HCT116 (cell line): ENCODE measurements around the gene LDLR. TPM values are rescaled to one million over a fixed set of nuclear protein-coding genes. Genes with fewer than 3 reads are reported as not detected.
"Not testable (repeated sequence)": the region's sequence is repeated elsewhere in the genome, so short reads cannot be mapped to it uniquely, and the experiment has no call there.

ENCODE experiments used
- ATAC-seq: fragments of 200-7000 bp; cut with Tn5 transposase; 2 replicates; pipeline ENCODE4 v1.9.1; 2020; ENCODE audit warnings: mild to moderate bottlenecking, moderate library complexity
- BruUV-seq: library from RNA; stranded (reverse); fragments of 400-500 nt; replicated peaks from 2 replicates; lab custom pipeline; 2021; lab: Mats Ljungman, UMichigan
- CTCF ChIA-PET: fragments of 300-600 bp; sonication (Branson Sonifier 250); formaldehyde crosslinking; loops from one replicate; lab custom pipeline; 2021; ENCODE audit warnings: antibody characterized with exemption; lab: Charles Lee
- POLR2A ChIA-PET: fragments of 300-600, 350-600 bp; sonication (Branson Sonifier 250); formaldehyde crosslinking; loops from one replicate; lab custom pipeline; 2021; ENCODE audit warnings: antibody characterized with exemption; lab: Charles Lee
- RAD21 ChIA-PET, 2 experiments: fragments of 300-600 bp; sonication (Branson Sonifier 250); formaldehyde crosslinking; loops; one replicate each; lab custom pipeline; 2023; ENCODE audit warnings: low total read pairs in 2 of 2; ENCODE audit not compliant: uncharacterized antibody in 2 of 2, unreplicated experiment in 2 of 2, low non-redundant PET in 1 of 2; lab: Charles Lee
- DNase-seq: peaks from one replicate; pipeline ENCODE4 v3.0.0-alpha.2; 2010; ENCODE audit warnings: low read depth, low spot score
- H2AFZ ChIP-seq: fragments of 200-600 bp; shearing (Covaris generic), sonication (generic); 2 replicates; pipeline ENCODE4 v1.6.1; 2017; ENCODE audit warnings: low read depth, mixed run types, mixed read lengths, antibody characterized with exemption, low read length; ENCODE audit not compliant: poor library complexity, severe bottlenecking
- H3K27ac ChIP-seq: 2 replicates; pipeline ENCODE4 v1.5.1; 2012; ENCODE audit warnings: low read depth, low read length
- H3K27me3 ChIP-seq: fragments of 200-600 bp; sonication (generic); 2 replicates; pipeline ENCODE4 v1.6.1; 2016; ENCODE audit warnings: mixed run types, low read length, mixed read lengths; ENCODE audit not compliant: insufficient read depth
- H3K36me3 ChIP-seq, 2 experiments: fragments of 200-500 bp in 1 of 2; fragments of 200-600 bp in 1 of 2; sonication (Bioruptor generic) in 1 of 2; sonication (generic) in 1 of 2; 2 replicates each; pipeline versions ENCODE4 v1.5.1 to v1.6.1; 2014 to 2016; ENCODE audit warnings: low read length in 2 of 2, inconsistent platforms in 1 of 2, mixed read lengths in 1 of 2, mixed run types in 1 of 2; ENCODE audit not compliant: insufficient read depth in 2 of 2, control insufficient read depth in 1 of 2
- H3K4me1 ChIP-seq, 2 experiments: fragments of 200-600 bp in 1 of 2; sonication (generic) in 1 of 2; 2 replicates each; pipeline versions ENCODE4 v1.5.1 to v1.6.1; 2012 to 2017; ENCODE audit warnings: low read length in 2 of 2, inconsistent platforms in 1 of 2, mild to moderate bottlenecking in 1 of 2, mixed read lengths in 1 of 2, mixed run types in 1 of 2, moderate library complexity in 1 of 2; ENCODE audit not compliant: insufficient read depth in 2 of 2, control insufficient read depth in 1 of 2
- H3K4me2 ChIP-seq: fragments of 200-600 bp; sonication (generic); 2 replicates; pipeline ENCODE4 v1.6.1; 2017; ENCODE audit warnings: mixed run types, low read length, mixed read lengths
- H3K4me3 ChIP-seq, 2 experiments: fragments of 200-600 bp in 1 of 2; sonication (generic) in 1 of 2; replicated peaks in 1 of 2; 2 replicates each; pipeline ENCODE4 v1.5.1; 2011 to 2016; ENCODE audit warnings: low read length in 2 of 2, control low read depth in 1 of 2, low read depth in 1 of 2, mild to moderate bottlenecking in 1 of 2, mixed read lengths in 1 of 2, mixed run types in 1 of 2
- H3K79me2 ChIP-seq: fragments of 200-600 bp; sonication (generic); 2 replicates; pipeline ENCODE4 v1.6.1; 2017; ENCODE audit warnings: mild to moderate bottlenecking, mixed run types, low read length, moderate library complexity, mixed read lengths; ENCODE audit not compliant: insufficient read depth
- H3K9ac ChIP-seq: fragments of 200-600 bp; sonication (generic); 2 replicates; pipeline ENCODE4 v1.6.1; 2016; ENCODE audit warnings: low read length, mixed read lengths
- H3K9me2 ChIP-seq: fragments of 200-600 bp; sonication (generic), shearing (Covaris generic); 2 replicates; pipeline ENCODE4 v1.6.1; 2017; ENCODE audit warnings: mixed run types, mild to moderate bottlenecking, moderate library complexity; ENCODE audit not compliant: insufficient read depth
- H3K9me3 ChIP-seq, 2 experiments: fragments of 200-500 bp in 1 of 2; fragments of 200-600 bp in 1 of 2; sonication (Bioruptor generic) in 1 of 2; sonication (generic) in 1 of 2; 2 replicates each; pipeline ENCODE4 v1.6.1; 2014 to 2017; ENCODE audit warnings: low read length in 2 of 2, mixed read lengths in 2 of 2, inconsistent platforms in 1 of 2, low read depth in 1 of 2, mild to moderate bottlenecking in 1 of 2, mixed run types in 1 of 2, moderate library complexity in 1 of 2; ENCODE audit not compliant: control insufficient read depth in 1 of 2, insufficient read depth in 1 of 2
- H4K20me1 ChIP-seq: fragments of 200-600 bp; sonication (generic), shearing (Covaris generic); 2 replicates; pipeline ENCODE4 v1.6.1; 2017; ENCODE audit warnings: mixed run types, mild to moderate bottlenecking, moderate library complexity; ENCODE audit not compliant: insufficient read depth
- MAX ChIP-seq: IDR thresholded peaks from 2 replicates; pipeline ENCODE4 v1.6.1; 2012
- POLR2AphosphoS5 ChIP-seq: IDR thresholded peaks from 2 replicates; pipeline ENCODE4 v1.6.1; 2011; ENCODE audit warnings: mild to moderate bottlenecking, low read depth, low read length, moderate library complexity
- RAD21 ChIP-seq: IDR thresholded peaks from 2 replicates; pipeline ENCODE4 v1.6.1; 2012; ENCODE audit warnings: low read depth, mild to moderate bottlenecking
- SIN3A ChIP-seq: IDR thresholded peaks from 2 replicates; pipeline ENCODE4 v1.6.1; 2012; ENCODE audit warnings: low read depth
- SP1 ChIP-seq: IDR thresholded peaks from 2 replicates; pipeline ENCODE4 v1.6.1; 2012; ENCODE audit warnings: low read depth
- SRF ChIP-seq: IDR thresholded peaks from 2 replicates; pipeline ENCODE4 v1.6.1; 2012; ENCODE audit warnings: low read depth
- intact Hi-C: fragments of 100-400 bp; cut with micrococcal nuclease; formaldehyde crosslinking; loops from 2 replicates; pipeline ENCODE4 v1.10.0; 2022
- total RNA-seq: library from RNA; stranded (reverse); gene quantifications from one replicate; pipeline ENCODE4 v1.2.1, GENCODE V29; 2021; ENCODE audit not compliant: unreplicated experiment
- TF ChIP-seq, protein P1 (sequence below), 3 experiments: fragments of 200-600 bp in 1 of 3; sonication (generic) in 1 of 3; IDR thresholded peaks in 2 of 3; conservative IDR thresholded peaks in 1 of 3; 2 replicates each; pipeline ENCODE4 v1.5.1; 2012 to 2017; ENCODE audit warnings: low read depth in 2 of 3, low read length in 2 of 3, antibody characterized with exemption in 1 of 3, borderline replicate concordance in 1 of 3, control low read depth in 1 of 3, mild to moderate bottlenecking in 1 of 3, mixed read lengths in 1 of 3, mixed run types in 1 of 3, moderate library complexity in 1 of 3; ENCODE audit not compliant: insufficient read depth in 1 of 3

The LDLR gene
- total RNA-seq, 1 experiment from 2014 or later: 92.4 TPM

DNA sequence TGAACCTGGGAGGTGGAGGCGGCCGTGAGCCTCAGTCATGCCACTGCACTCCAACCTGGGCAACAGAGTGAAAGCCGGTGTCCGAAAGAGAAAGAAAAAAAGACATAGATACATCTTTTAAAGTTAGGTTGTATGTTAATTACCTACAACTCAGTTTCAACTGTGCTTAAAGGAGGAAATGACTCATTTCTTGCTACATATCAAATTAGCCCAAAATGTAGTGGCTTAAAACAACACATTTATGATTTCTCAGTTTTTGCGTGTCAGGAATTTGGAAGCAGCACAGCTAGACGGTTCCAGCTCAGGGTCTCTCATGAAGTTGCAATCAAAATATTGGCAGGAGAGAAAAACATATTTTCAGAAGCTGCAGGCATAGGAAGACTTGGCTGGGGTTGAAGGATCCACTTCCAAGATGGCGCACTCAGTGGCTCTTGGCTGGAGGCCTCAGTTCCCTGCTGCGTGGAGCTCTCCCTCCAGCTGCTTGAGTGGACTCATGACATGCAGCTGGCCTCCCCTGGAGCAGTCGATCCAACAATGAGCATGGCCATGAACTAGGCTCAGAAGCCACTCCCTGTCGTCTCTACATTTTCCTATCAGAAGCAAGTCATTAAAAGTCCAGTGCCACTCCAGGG, 7.1 kb downstream of the LDLR start:
- POLR2A ChIA-PET: no interaction called here
- CTCF ChIA-PET: no interaction called here
- Histone ChIP-seq H3K9me3 (no peaks in the 10 kb centered on the region), H3K9me2 (no peaks in the 10 kb centered on the region), H4K20me1 (no peaks in the 10 kb centered on the region), H3K79me2 (peaks cover 98% of the 10 kb centered on the region), H3K4me3 (no peak overlapping the region), H3K9ac (no peak overlapping the region), H3K4me1 (peaks cover 51 to 63% of the 10 kb centered on the region in 2 experiments), H3K27me3 (no peaks in the 10 kb centered on the region), H3K4me2 (peak overlapping the region; percentile 97), H3K27ac (peak overlapping the region; percentile 91), H3K36me3 (peaks cover 20 to 38% of the 10 kb centered on the region in 2 experiments; a peak in 3 of 4 replicates), H2AFZ (no peak overlapping the region)
- no TSS peak for BruUV-seq
- intact Hi-C loops: loop anchor here (5.0 kb wide), 1 partner anchor 159 kb away; no protein-coding TSS in a partner anchor
- ATAC-seq: no peak
- no peak for DNase-seq
- TF ChIP-seq SIN3A: no peak
- no peak for TF ChIP-seq POLR2AphosphoS5
- TF ChIP-seq, protein P1, sequence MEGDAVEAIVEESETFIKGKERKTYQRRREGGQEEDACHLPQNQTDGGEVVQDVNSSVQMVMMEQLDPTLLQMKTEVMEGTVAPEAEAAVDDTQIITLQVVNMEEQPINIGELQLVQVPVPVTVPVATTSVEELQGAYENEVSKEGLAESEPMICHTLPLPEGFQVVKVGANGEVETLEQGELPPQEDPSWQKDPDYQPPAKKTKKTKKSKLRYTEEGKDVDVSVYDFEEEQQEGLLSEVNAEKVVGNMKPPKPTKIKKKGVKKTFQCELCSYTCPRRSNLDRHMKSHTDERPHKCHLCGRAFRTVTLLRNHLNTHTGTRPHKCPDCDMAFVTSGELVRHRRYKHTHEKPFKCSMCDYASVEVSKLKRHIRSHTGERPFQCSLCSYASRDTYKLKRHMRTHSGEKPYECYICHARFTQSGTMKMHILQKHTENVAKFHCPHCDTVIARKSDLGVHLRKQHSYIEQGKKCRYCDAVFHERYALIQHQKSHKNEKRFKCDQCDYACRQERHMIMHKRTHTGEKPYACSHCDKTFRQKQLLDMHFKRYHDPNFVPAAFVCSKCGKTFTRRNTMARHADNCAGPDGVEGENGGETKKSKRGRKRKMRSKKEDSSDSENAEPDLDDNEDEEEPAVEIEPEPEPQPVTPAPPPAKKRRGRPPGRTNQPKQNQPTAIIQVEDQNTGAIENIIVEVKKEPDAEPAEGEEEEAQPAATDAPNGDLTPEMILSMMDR (IDR thresholded peaks at IDR 0.05 in 2 of 3, conservative IDR thresholded peaks at IDR 0.05 in 1 of 3; ENCODE audit: borderline replicate concordance in 1 of 3, insufficient read depth in 1 of 3, low read depth in 2 of 3, low read length in 2 of 3): no peak
- no peak for TF ChIP-seq MAX
- no peak for TF ChIP-seq SRF
- TF ChIP-seq SP1: no peak
- TF ChIP-seq RAD21: no peak
- RAD21 ChIA-PET: interaction anchor here in 1 of 2 experiments (0.7 kb wide), 1 partner anchor 60 kb away, joined by 3 read pairs; no protein-coding TSS in a partner anchor

- H4K20me1 ChIP-seq, H3K4me2 ChIP-seq, H3K9me2 ChIP-seq, H3K27me3 ChIP-seq, H3K9me3 ChIP-seq, BruUV-seq, H3K27ac ChIP-seq, DNase-seq, H2AFZ ChIP-seq, H3K9ac ChIP-seq, H3K4me3 ChIP-seq, POLR2A ChIA-PET, CTCF ChIA-PET, RAD21 ChIA-PET, ATAC-seq: not testable (repeated sequence)
- intact Hi-C loops: loop anchor here (5.0 kb wide), 1 partner anchor 160 kb away; no protein-coding TSS in a partner anchor
- Histone ChIP-seq H3K36me3 (peaks cover 25 to 38% of the 10 kb centered on the region in 2 experiments; a peak in 3 of 4 replicates), H3K4me1 (peaks cover 40 to 52% of the 10 kb centered on the region in 2 experiments), H3K79me2 (peaks cover 95% of the 10 kb centered on the region)
Observed at GRCh38 chr19:11097367-11097766, 8.1 kb downstream of the LDLR start.
